GM12878 (cell line): Measurements from ENCODE around the gene KRTAP5-6. TPM values are rescaled to one million over a fixed set of nuclear protein-coding genes. Genes with fewer than 3 reads are reported as not detected.

ENCODE experiments used
- ATAC-seq: fragments of 200-7000 bp; cut with Tn5 transposase; 3 replicates; pipeline ENCODE4 v1.9.1; 2020; ENCODE audit warnings: mild to moderate bottlenecking, moderate library complexity
- BruUV-seq: library from RNA; stranded (reverse); fragments of 400-500 nt; replicated peaks from 2 replicates; lab custom pipeline; 2021; lab: Mats Ljungman, UMichigan
- CTCF ChIA-PET: fragments of 300-600 bp; sonication (Branson Sonifier 250); formaldehyde crosslinking; extraction: SDS; loops from one replicate; lab custom pipeline; 2021; ENCODE audit warnings: inconsistent platforms; lab: Yijun Ruan, JAX
- POLR2A ChIA-PET: fragments of 350-600 bp; formaldehyde crosslinking; extraction: SDS; loops from one replicate; lab custom pipeline; 2021; ENCODE audit warnings: inconsistent platforms; lab: Charles Lee
- RAD21 ChIA-PET: fragments of 300-600 bp; sonication (Branson Sonifier 250); formaldehyde crosslinking; loops from one replicate; lab custom pipeline; 2023; ENCODE audit warnings: antibody characterized with exemption; ENCODE audit not compliant: unreplicated experiment; lab: Charles Lee
- SMC1A ChIA-PET: fragments of 300-600 bp; sonication (Branson Sonifier 250); formaldehyde crosslinking; loops from one replicate; lab custom pipeline; 2023; ENCODE audit not compliant: unreplicated experiment, uncharacterized antibody; lab: Charles Lee
- DNase-seq: peaks from one replicate; pipeline ENCODE4 v3.0.0-alpha.2; 2011; ENCODE audit warnings: low read depth, low spot score
- FAIRE-seq: peaks from 3 replicates; lab custom pipeline; 2011; peaks lifted over from hg19 to GRCh38; lab: Jason Lieb, UNC
- H2AFZ ChIP-seq: 2 replicates; pipeline ENCODE4 v1.6.0; 2011; ENCODE audit warnings: low read depth, low read length, control low read depth; ENCODE audit not compliant: control insufficient read depth
- H3K27ac ChIP-seq: 2 replicates; pipeline ENCODE4 v1.5.1; 2011; ENCODE audit warnings: control low read depth; ENCODE audit not compliant: control insufficient read depth, insufficient read depth
- H3K27me3 ChIP-seq, 2 experiments: replicated peaks in 1 of 2; 2 replicates each; pipeline versions ENCODE4 v1.6.0 to v1.6.1; 2011; ENCODE audit warnings: low read length in 1 of 2; ENCODE audit not compliant: control insufficient read depth in 2 of 2, insufficient read depth in 2 of 2
- H3K36me3 ChIP-seq, 2 experiments: 2 replicates each; pipeline ENCODE4 v1.5.1; 2011; ENCODE audit warnings: low read length in 1 of 2; ENCODE audit not compliant: control insufficient read depth in 2 of 2, insufficient read depth in 2 of 2
- H3K4me1 ChIP-seq: 2 replicates; pipeline ENCODE4 v1.6.1; 2011; ENCODE audit warnings: mild to moderate bottlenecking, low read length, moderate library complexity, mixed read lengths; ENCODE audit not compliant: control insufficient read depth, insufficient read depth
- H3K4me2 ChIP-seq: 2 replicates; pipeline ENCODE4 v1.6.0; 2011; ENCODE audit warnings: control low read depth; ENCODE audit not compliant: control insufficient read depth, insufficient read depth
- H3K4me3 ChIP-seq: fragments of 200-600 bp; sonication (generic); 2 replicates; pipeline ENCODE4 v1.5.1; 2016
- H3K79me2 ChIP-seq: 2 replicates; pipeline ENCODE4 v1.6.0; 2011; ENCODE audit warnings: low read length; ENCODE audit not compliant: control insufficient read depth, insufficient read depth
- H3K9ac ChIP-seq: 2 replicates; pipeline ENCODE4 v1.8.0; 2011; ENCODE audit warnings: low read length, control low read depth, mixed read lengths; ENCODE audit not compliant: control insufficient read depth, insufficient read depth
- H3K9me3 ChIP-seq: replicated peaks from 3 replicates; pipeline ENCODE4 v1.5.1; 2011; ENCODE audit warnings: mild to moderate bottlenecking, low read length; ENCODE audit not compliant: control insufficient read depth, insufficient read depth
- H4K20me1 ChIP-seq: 2 replicates; pipeline ENCODE4 v1.6.0; 2011; ENCODE audit not compliant: control insufficient read depth, insufficient read depth
- ASH2L ChIP-seq: fragments of 300-600, 200-600 bp; sonication (generic); IDR thresholded peaks from 2 replicates; pipeline ENCODE4 v1.6.1; 2017; ENCODE audit warnings: low read depth, mild to moderate bottlenecking, borderline replicate concordance
- BACH1 ChIP-seq: fragments of 450-650 bp; IDR thresholded peaks from 2 replicates; pipeline ENCODE4 v1.6.1; 2017; ENCODE audit warnings: mild to moderate bottlenecking, borderline replicate concordance
- BCL11A ChIP-seq: IDR thresholded peaks from 2 replicates; pipeline ENCODE4 v1.6.1; 2011; ENCODE audit warnings: low read depth, low read length
- CREB1 ChIP-seq: IDR thresholded peaks from 2 replicates; pipeline ENCODE4 v1.6.1; 2012; ENCODE audit warnings: low read depth, mild to moderate bottlenecking, inconsistent platforms
- ESRRA ChIP-seq: IDR thresholded peaks from 2 replicates; pipeline ENCODE4 v1.6.1; 2012; ENCODE audit warnings: mild to moderate bottlenecking, low read length, improper control_type of control experiment
- HDGF ChIP-seq: fragments of 450-650 bp; IDR thresholded peaks from 2 replicates; pipeline ENCODE4 v1.6.1; 2016; ENCODE audit warnings: antibody characterized with exemption
- IKZF1 ChIP-seq: fragments of 450-650 bp; conservative IDR thresholded peaks from 2 replicates; pipeline ENCODE4 v1.6.1; 2017; ENCODE audit warnings: antibody characterized with exemption, mild to moderate bottlenecking
- JUND ChIP-seq: IDR thresholded peaks from 2 replicates; pipeline ENCODE4 v1.6.1; 2012; ENCODE audit warnings: low read depth, mild to moderate bottlenecking, low read length, improper control_type of control experiment, moderate library complexity
- MTA2 ChIP-seq: fragments of 450-650 bp; IDR thresholded peaks from 2 replicates; pipeline ENCODE4 v1.6.1; 2016; ENCODE audit warnings: low read depth, mild to moderate bottlenecking, moderate library complexity
- MTA3 ChIP-seq: IDR thresholded peaks from 2 replicates; pipeline ENCODE4 v1.6.1; 2012; ENCODE audit warnings: low read length, inconsistent platforms, borderline replicate concordance
- MXI1 ChIP-seq: fragments of 150-350 bp; IDR thresholded peaks from 2 replicates; pipeline ENCODE4 v1.6.1; 2011; ENCODE audit warnings: low read depth, mild to moderate bottlenecking, inconsistent platforms, low read length, improper control_type of control experiment
- NBN ChIP-seq: fragments of 450-650 bp; IDR thresholded peaks from 2 replicates; pipeline ENCODE4 v1.6.1; 2016
- NFYA ChIP-seq: IDR thresholded peaks from 2 replicates; pipeline ENCODE4 v1.6.1; 2011; ENCODE audit warnings: low read depth, mild to moderate bottlenecking, low read length, improper control_type of control experiment, borderline replicate concordance
- POU2F2 ChIP-seq: IDR thresholded peaks from 3 replicates; pipeline ENCODE4 v1.6.1; 2011; ENCODE audit warnings: low read depth, mild to moderate bottlenecking, low read length, borderline replicate concordance
- RELA ChIP-seq: fragments of 450-650 bp; IDR thresholded peaks from 2 replicates; pipeline ENCODE4 v1.8.0; 2014; ENCODE audit warnings: borderline replicate concordance; ENCODE audit not compliant: partially characterized antibody
- SMARCA5 ChIP-seq: fragments of 450-650 bp; IDR thresholded peaks from 2 replicates; pipeline ENCODE4 v1.6.1; 2017; ENCODE audit warnings: mild to moderate bottlenecking
- WGBS: methylation state at CpG from one replicate; pipeline ENCODE4 v1.1.6; 2016; ENCODE audit warnings: low lambda C conversion rate; ENCODE audit not compliant: insufficient replicate concordance, insufficient coverage; ENCODE audit errors: missing lambda C conversion rate; 5-methylcytosine and 5-hydroxymethylcytosine counted together
- in situ Hi-C: fragments of 300-500 bp; cut with MboI; formaldehyde crosslinking; loops from 9 replicates; pipeline ENCODE4 v1.14.3; 2018; ENCODE audit warnings: mixed read lengths
- intact Hi-C: fragments of 100-400 bp; cut with micrococcal nuclease; formaldehyde crosslinking; loops from one replicate; pipeline ENCODE4 v1.14.2; 2022; ENCODE audit not compliant: unreplicated experiment
- polyA plus RNA-seq, 11 experiments: library from polyadenylated mRNA; depleted of rRNA in 4 of 11; unstranded in 6 of 11; stranded (reverse) in 5 of 11; fragments of >200 nt; fragmentation: Nextera tagmentation in 4 of 11; fragmentation: Illumina TruSeq in 1 of 11; extraction: Ambion mirVana in 4 of 11; extraction: Trizol in 1 of 11; gene quantifications; 1 replicate in 1 of 11; 2 replicates in 10 of 11; pipeline versions ENCODE4 v1.2.1 to v1.2.3, GENCODE V29; 2011 to 2016; ENCODE audit warnings: inconsistent platforms in 2 of 11, missing spikeins in 2 of 11, low read depth in 1 of 11
- total RNA-seq, 4 experiments: library from RNA; depleted of rRNA in 3 of 4; stranded (reverse); fragments of >200 nt in 3 of 4; fragmentation: Illumina TruSeq in 1 of 4; extraction: Trizol in 1 of 4; gene quantifications; 2 replicates each; pipeline versions ENCODE4 v1.2.1 to v1.2.3, GENCODE V29; 2013 to 2021
- TF ChIP-seq, protein P1 (sequence below): IDR thresholded peaks from 2 replicates; pipeline ENCODE4 v1.6.1; 2012; ENCODE audit warnings: low read length, inconsistent platforms
- TF ChIP-seq, protein P2 (sequence below): IDR thresholded peaks from 2 replicates; pipeline ENCODE4 v1.6.1; 2011; ENCODE audit warnings: borderline replicate concordance, low read depth, mild to moderate bottlenecking, moderate library complexity, low read length; ENCODE audit not compliant: insufficient read depth, poor library complexity, severe bottlenecking
- TF ChIP-seq, protein P3 (sequence below): fragments of 150-350 bp; IDR thresholded peaks from 2 replicates; pipeline ENCODE4 v1.6.1; 2016; ENCODE audit warnings: low read depth, low read length
- TF ChIP-seq, protein P4 (sequence below): fragments of 450-650 bp; IDR thresholded peaks from 2 replicates; pipeline ENCODE4 v1.6.1; 2014; ENCODE audit warnings: mild to moderate bottlenecking

KRTAP5-6 gene
- total and polyA plus RNA-seq, 10 of the 15 experiments (the other 5 are each of a cell fraction or from before 2014, with no cell fraction given), result not detected

DNA sequence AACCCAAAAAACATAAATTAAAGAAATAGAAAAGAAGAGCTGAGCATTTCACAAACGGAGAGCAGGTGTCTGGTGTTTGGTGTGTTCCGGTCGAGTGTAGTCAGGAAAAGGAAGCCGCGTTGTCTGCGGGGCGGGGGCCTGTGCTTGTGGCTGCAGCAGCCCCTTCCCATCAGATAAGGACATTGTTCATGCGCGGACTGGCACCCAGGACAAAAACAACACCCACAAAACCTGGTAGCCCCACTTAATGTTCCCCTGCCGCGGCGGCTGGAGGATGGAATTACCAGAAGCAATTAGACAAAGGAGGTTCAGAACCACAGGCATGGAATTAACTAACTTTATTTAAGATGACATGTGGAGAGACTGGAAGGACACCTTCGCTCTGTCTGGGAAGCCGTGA is 37.5 kb upstream of the KRTAP5-6 start:
- Histone ChIP-seq H3K4me2 (no peak overlapping the region), H3K9me3 (no peaks in the 10 kb centered on the region), H3K9ac (no peak overlapping the region), H3K27me3 (no peaks in the 10 kb centered on the region; a peak in 3 of 4 replicates), H4K20me1 (no peaks in the 10 kb centered on the region), H2AFZ (no peak overlapping the region), H3K4me3 (no peak overlapping the region), H3K4me1 (no peaks in the 10 kb centered on the region), H3K27ac (no peak overlapping the region), H3K79me2 (no peaks in the 10 kb centered on the region), H3K36me3 (no peaks in the 10 kb centered on the region)
- WGBS, result 16% methylated on average over 14 of the region's 14 CpGs
- no TSS peak for BruUV-seq
- DNase-seq, result no peak
- ChIA-PET CTCF (no interaction called here), RAD21 (no interaction called here), SMC1A (no interaction called here), POLR2A (no interaction called here)
- no peak for ATAC-seq
- TF ChIP-seq CREB1, result no peak
- TF ChIP-seq HDGF, result no peak
- TF ChIP-seq, protein P1, sequence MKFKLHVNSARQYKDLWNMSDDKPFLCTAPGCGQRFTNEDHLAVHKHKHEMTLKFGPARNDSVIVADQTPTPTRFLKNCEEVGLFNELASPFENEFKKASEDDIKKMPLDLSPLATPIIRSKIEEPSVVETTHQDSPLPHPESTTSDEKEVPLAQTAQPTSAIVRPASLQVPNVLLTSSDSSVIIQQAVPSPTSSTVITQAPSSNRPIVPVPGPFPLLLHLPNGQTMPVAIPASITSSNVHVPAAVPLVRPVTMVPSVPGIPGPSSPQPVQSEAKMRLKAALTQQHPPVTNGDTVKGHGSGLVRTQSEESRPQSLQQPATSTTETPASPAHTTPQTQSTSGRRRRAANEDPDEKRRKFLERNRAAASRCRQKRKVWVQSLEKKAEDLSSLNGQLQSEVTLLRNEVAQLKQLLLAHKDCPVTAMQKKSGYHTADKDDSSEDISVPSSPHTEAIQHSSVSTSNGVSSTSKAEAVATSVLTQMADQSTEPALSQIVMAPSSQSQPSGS, result no peak
- no peak for TF ChIP-seq RELA
- TF ChIP-seq BCL11A, result no peak
- no peak for TF ChIP-seq JUND
- no peak for TF ChIP-seq MXI1
- no peak for TF ChIP-seq MTA3
- no peak for TF ChIP-seq BACH1
- TF ChIP-seq, protein P2, sequence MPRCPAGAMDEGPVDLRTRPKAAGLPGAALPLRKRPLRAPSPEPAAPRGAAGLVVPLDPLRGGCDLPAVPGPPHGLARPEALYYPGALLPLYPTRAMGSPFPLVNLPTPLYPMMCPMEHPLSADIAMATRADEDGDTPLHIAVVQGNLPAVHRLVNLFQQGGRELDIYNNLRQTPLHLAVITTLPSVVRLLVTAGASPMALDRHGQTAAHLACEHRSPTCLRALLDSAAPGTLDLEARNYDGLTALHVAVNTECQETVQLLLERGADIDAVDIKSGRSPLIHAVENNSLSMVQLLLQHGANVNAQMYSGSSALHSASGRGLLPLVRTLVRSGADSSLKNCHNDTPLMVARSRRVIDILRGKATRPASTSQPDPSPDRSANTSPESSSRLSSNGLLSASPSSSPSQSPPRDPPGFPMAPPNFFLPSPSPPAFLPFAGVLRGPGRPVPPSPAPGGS, result no peak
- no peak for TF ChIP-seq ESRRA
- TF ChIP-seq NBN, result no peak
- TF ChIP-seq, protein P3, sequence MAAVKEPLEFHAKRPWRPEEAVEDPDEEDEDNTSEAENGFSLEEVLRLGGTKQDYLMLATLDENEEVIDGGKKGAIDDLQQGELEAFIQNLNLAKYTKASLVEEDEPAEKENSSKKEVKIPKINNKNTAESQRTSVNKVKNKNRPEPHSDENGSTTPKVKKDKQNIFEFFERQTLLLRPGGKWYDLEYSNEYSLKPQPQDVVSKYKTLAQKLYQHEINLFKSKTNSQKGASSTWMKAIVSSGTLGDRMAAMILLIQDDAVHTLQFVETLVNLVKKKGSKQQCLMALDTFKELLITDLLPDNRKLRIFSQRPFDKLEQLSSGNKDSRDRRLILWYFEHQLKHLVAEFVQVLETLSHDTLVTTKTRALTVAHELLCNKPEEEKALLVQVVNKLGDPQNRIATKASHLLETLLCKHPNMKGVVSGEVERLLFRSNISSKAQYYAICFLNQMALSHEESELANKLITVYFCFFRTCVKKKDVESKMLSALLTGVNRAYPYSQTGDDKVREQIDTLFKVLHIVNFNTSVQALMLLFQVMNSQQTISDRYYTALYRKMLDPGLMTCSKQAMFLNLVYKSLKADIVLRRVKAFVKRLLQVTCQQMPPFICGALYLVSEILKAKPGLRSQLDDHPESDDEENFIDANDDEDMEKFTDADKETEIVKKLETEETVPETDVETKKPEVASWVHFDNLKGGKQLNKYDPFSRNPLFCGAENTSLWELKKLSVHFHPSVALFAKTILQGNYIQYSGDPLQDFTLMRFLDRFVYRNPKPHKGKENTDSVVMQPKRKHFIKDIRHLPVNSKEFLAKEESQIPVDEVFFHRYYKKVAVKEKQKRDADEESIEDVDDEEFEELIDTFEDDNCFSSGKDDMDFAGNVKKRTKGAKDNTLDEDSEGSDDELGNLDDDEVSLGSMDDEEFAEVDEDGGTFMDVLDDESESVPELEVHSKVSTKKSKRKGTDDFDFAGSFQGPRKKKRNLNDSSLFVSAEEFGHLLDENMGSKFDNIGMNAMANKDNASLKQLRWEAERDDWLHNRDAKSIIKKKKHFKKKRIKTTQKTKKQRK, result no peak
- TF ChIP-seq SMARCA5, result no peak
- TF ChIP-seq POU2F2, result no peak
- no peak for TF ChIP-seq MTA2
- TF ChIP-seq NFYA, result no peak
- TF ChIP-seq, protein P4, sequence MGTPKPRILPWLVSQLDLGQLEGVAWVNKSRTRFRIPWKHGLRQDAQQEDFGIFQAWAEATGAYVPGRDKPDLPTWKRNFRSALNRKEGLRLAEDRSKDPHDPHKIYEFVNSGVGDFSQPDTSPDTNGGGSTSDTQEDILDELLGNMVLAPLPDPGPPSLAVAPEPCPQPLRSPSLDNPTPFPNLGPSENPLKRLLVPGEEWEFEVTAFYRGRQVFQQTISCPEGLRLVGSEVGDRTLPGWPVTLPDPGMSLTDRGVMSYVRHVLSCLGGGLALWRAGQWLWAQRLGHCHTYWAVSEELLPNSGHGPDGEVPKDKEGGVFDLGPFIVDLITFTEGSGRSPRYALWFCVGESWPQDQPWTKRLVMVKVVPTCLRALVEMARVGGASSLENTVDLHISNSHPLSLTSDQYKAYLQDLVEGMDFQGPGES, result no peak
- TF ChIP-seq ASH2L, result no peak
- TF ChIP-seq IKZF1, result no peak
- in situ Hi-C loops (no loop called here), intact Hi-C loops (no loop called here)
- no peak for FAIRE-seq
